CD4-positive, alpha-beta memory T cell (primary cell): ENCODE measurements around the gene IL21R. TPM values are rescaled to one million over a fixed set of nuclear protein-coding genes. Genes with fewer than 3 reads are reported as not detected.

Experiments
- CTCF ChIA-PET: fragments of 350-600 bp; sonication (Branson Sonifier 250); formaldehyde crosslinking; loops from one replicate; lab custom pipeline; 2021; ENCODE audit warnings: inconsistent platforms; ENCODE audit not compliant: partially characterized antibody; lab: Charles Lee
- POLR2A ChIA-PET: fragments of 350-600 bp; sonication (Branson Sonifier 250); formaldehyde crosslinking; loops from one replicate; lab custom pipeline; 2021; ENCODE audit not compliant: partially characterized antibody; lab: Charles Lee
- DNase-seq, 5 donors: peaks; one replicate each; pipeline versions ENCODE4 v3.0.0 to v3.0.0-alpha.2; 2020 to 2022; ENCODE audit warnings: mixed read lengths in 1 of 5
- H3K27ac ChIP-seq: one replicate; pipeline ENCODE4 v1.7.0; 2013; ENCODE audit warnings: low read depth, low read length
- H3K27me3 ChIP-seq: 2 replicates; pipeline ENCODE4 v1.7.0; 2013; ENCODE audit warnings: mild to moderate bottlenecking, low read length, moderate library complexity; ENCODE audit not compliant: insufficient read depth
- H3K36me3 ChIP-seq: 2 replicates; pipeline ENCODE4 v1.7.0; 2013; ENCODE audit warnings: mild to moderate bottlenecking, low read length, moderate library complexity; ENCODE audit not compliant: insufficient read depth
- H3K4me1 ChIP-seq: 2 replicates; pipeline ENCODE4 v1.7.0; 2013; ENCODE audit warnings: mild to moderate bottlenecking, low read length, moderate library complexity; ENCODE audit not compliant: insufficient read depth
- H3K4me3 ChIP-seq, 2 donors: one replicate each; pipeline ENCODE4 v1.7.0; 2013; ENCODE audit warnings: low read length in 2 of 2, mild to moderate bottlenecking in 1 of 2
- H3K9me3 ChIP-seq, 2 donors: one replicate each; pipeline ENCODE4 v1.7.0; 2013; ENCODE audit warnings: low read length in 2 of 2, control low read depth in 1 of 2; ENCODE audit not compliant: control insufficient read depth in 1 of 2
- H3K27ac Mint-ChIP-seq, 7 donors: one replicate each; pipeline ENCODE4 v1.8.0; 2020 to 2021; ENCODE audit warnings: mixed read lengths in 7 of 7, mild to moderate bottlenecking in 6 of 7, inconsistent platforms in 3 of 7, moderate library complexity in 3 of 7
- H3K27me3 Mint-ChIP-seq, 2 donors: one replicate each; pipeline ENCODE4 v1.8.0; 2020 to 2021; ENCODE audit warnings: mixed read lengths in 2 of 2
- H3K36me3 Mint-ChIP-seq, 2 donors: one replicate each; pipeline ENCODE4 v1.8.0; 2020 to 2021; ENCODE audit warnings: mixed read lengths in 2 of 2, inconsistent platforms in 1 of 2, mild to moderate bottlenecking in 1 of 2
- H3K4me1 Mint-ChIP-seq, 4 donors: one replicate each; pipeline ENCODE4 v1.8.0; 2020 to 2021; ENCODE audit warnings: mixed read lengths in 4 of 4, mild to moderate bottlenecking in 1 of 4
- H3K4me3 Mint-ChIP-seq, 8 donors: one replicate each; pipeline ENCODE4 v1.8.0; 2020 to 2021; ENCODE audit warnings: mixed read lengths in 8 of 8, mild to moderate bottlenecking in 7 of 8, moderate library complexity in 6 of 8, inconsistent platforms in 3 of 8
- H3K9me3 Mint-ChIP-seq, 8 donors: one replicate each; pipeline ENCODE4 v1.8.0; 2020 to 2021; ENCODE audit warnings: mixed read lengths in 8 of 8, mild to moderate bottlenecking in 5 of 8, inconsistent platforms in 3 of 8, moderate library complexity in 1 of 8
- intact Hi-C: fragments of 100-400 bp; cut with micrococcal nuclease; formaldehyde crosslinking; loops from one replicate; pipeline ENCODE4 v1.15.1; 2023
- polyA plus RNA-seq, 2 donors: library from polyadenylated mRNA; unstranded; fragments of 300-500 nt; fragmentation: Illumina TruSeq; gene quantifications; one replicate each; pipeline ENCODE4 v1.2.3, GENCODE V29; 2021
- total RNA-seq, 2 experiments: library from RNA; stranded (reverse); gene quantifications; one replicate each; pipeline ENCODE4 v1.2.3, GENCODE V29; 2021

IL21R gene
- total and polyA plus RNA-seq, 4 experiments from 2014 or later = 18.4 to 29.1 (median 28.3) TPM

DNA sequence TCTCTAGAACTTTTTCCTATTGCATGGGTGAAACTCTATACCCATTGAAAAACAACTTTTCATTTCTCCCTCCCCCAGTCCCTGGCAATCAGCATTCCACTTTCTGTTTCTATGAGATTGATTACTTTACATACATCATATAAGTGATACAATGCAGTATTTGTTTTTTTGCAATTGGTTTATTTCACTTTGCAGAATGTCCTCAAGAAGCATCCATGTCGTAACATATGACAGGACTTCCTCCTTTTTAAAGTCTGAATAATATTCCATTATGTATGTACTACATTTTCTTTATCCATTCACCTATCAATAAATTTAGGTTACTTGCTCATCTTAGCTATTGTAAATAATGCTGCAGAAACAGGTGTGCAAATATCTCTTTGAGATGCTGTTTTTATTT is 8.8 kb downstream of the IL21R start:
- Mint-ChIP-seq H3K4me1 (peaks cover 58 to 90% (median 69%) of the 10 kb centered on the region in 4 donors), H3K27ac (peak overlapping the region in 3 of 7 donors; percentile 19 to 95 (median 30)), H3K36me3 (peaks cover 31 to 44% of the 10 kb centered on the region in 2 donors), H3K27me3 (no peaks in the 10 kb centered on the region), H3K4me3 (peak overlapping the region in 5 of 8 donors; percentile 12 to 52 (median 31)), H3K9me3 (peaks cover 0 to 4% (median 0%) of the 10 kb centered on the region in 8 donors)
- peaks cover 81% of the 10 kb centered on the region for H3K4me1 ChIP-seq
- no peak overlapping the region for H3K27ac ChIP-seq
- no peak overlapping the region for H3K4me3 ChIP-seq
- POLR2A ChIA-PET = interaction anchor here (0.6 to 1.3 kb wide), 2 partner anchors 9 to 33 kb away, joined by 3 to 8 read pairs; partner anchors contain the start of gene IL21R
- H3K36me3 ChIP-seq = no peaks in the 10 kb centered on the region
- CTCF ChIA-PET = interaction anchor here (0.9 to 1.3 kb wide), 4 partner anchors 8 to 232 kb away, joined by 3 to 4 read pairs (median 3); partner anchors contain the start of gene IL21R
- intact Hi-C loops = no loop called here
- H3K27me3 ChIP-seq = no peaks in the 10 kb centered on the region
- no peak for DNase-seq
- H3K9me3 ChIP-seq = no peaks in the 10 kb centered on the region

DNA sequence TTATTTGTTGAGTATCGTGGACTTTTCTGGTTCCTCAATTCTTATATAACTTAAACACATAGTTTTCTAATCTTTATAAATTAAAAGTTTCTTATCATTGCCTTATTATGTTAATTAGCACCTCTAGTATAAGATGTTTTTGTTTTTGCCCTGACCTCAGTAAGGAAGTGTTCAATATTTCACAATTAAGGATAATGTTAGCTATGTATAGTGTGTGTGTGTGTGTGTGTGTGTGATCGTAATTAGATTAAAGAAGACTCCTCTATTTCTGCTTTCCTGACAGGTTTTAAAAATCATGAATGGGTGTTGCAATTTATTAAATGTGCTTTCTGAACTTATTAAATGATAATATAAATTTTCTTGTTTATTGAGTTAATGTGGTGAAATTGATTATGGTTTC is 12.0 kb downstream of the IL21R start:
- peaks cover 42 to 47% of the 10 kb centered on the region in 2 donors for H3K36me3 Mint-ChIP-seq
- peaks cover 0 to 4% (median 0%) of the 10 kb centered on the region in 8 donors for H3K9me3 Mint-ChIP-seq
- peak overlapping the region in 3 of 7 donors; percentile 22 to 66 (median 57) for H3K27ac Mint-ChIP-seq
- H3K9me3 ChIP-seq = no peaks in the 10 kb centered on the region
- H3K27me3 Mint-ChIP-seq = no peaks in the 10 kb centered on the region
- H3K4me1 ChIP-seq = peaks cover 49% of the 10 kb centered on the region
- DNase-seq = no peak
- ChIA-PET POLR2A (interaction anchor here (0.6 kb wide), 1 partner anchor 11 kb away, joined by 5 read pairs; no protein-coding TSS in a partner anchor), CTCF (no interaction called here)
- H3K4me3 ChIP-seq = no peak overlapping the region
- H3K36me3 ChIP-seq = peaks cover 3% of the 10 kb centered on the region
- peak overlapping the region in 3 of 8 donors; percentile 6 to 69 (median 29) for H3K4me3 Mint-ChIP-seq
- intact Hi-C loops = no loop called here
- no peaks in the 10 kb centered on the region for H3K27me3 ChIP-seq
- no peak overlapping the region for H3K27ac ChIP-seq
- peaks cover 37 to 68% (median 46%) of the 10 kb centered on the region in 4 donors for H3K4me1 Mint-ChIP-seq

DNA sequence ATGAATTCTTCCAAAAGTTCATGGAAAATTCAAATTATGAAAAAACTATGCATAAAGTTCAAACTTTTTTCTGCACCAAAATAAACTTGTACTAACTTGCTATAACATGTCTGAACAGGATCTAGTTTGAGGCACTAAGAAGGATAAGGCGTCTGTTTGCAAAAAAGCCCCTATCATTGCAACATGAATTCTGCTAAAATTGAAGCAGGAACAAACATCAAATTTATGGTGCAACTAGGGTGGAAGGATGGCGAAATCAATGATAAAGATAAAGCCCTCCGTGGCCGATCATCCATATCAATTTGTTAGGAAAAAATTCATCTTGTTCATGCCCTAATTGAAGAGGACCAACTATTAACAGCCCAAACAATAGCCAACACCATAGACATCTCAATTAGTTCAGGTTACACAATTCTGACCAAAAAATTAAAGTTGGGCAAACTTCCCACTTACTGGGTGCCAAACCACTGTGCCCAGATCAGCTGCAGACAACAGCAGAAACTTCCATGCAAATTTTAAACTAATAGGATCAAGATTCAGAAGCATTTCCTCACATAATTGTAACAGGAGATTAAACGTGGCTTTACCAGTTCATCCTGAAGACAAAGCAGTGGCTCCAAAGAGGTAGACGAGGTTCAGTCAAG is 12.9 kb downstream of the IL21R start:
- H3K27me3 ChIP-seq = no peaks in the 10 kb centered on the region
- H3K36me3 ChIP-seq = peaks cover 3% of the 10 kb centered on the region
- no peaks in the 10 kb centered on the region for H3K27me3 Mint-ChIP-seq
- DNase-seq = no peak
- peaks cover 41% of the 10 kb centered on the region for H3K4me1 ChIP-seq
- no peak overlapping the region for H3K4me3 ChIP-seq
- peak overlapping the region in 1 of 8 donors; percentile 56 for H3K4me3 Mint-ChIP-seq
- H3K36me3 Mint-ChIP-seq = peaks cover 47 to 52% of the 10 kb centered on the region in 2 donors
- peak overlapping the region in 3 of 7 donors; percentile 16 to 47 (median 38) for H3K27ac Mint-ChIP-seq
- peaks cover 36 to 63% (median 45%) of the 10 kb centered on the region in 4 donors for H3K4me1 Mint-ChIP-seq
- H3K9me3 Mint-ChIP-seq = peaks cover 0 to 4% (median 0%) of the 10 kb centered on the region in 8 donors
- intact Hi-C loops = no loop called here
- ChIA-PET POLR2A (interaction anchor here (1.2 to 1.7 kb wide), 3 partner anchors 8 to 37 kb away, joined by 3 to 4 read pairs (median 3); no protein-coding TSS in a partner anchor), CTCF (interaction anchor here (1.1 kb wide), 1 partner anchor 13 kb away, joined by 6 read pairs; no protein-coding TSS in a partner anchor)
- no peaks in the 10 kb centered on the region for H3K9me3 ChIP-seq
- no peak overlapping the region for H3K27ac ChIP-seq

DNA sequence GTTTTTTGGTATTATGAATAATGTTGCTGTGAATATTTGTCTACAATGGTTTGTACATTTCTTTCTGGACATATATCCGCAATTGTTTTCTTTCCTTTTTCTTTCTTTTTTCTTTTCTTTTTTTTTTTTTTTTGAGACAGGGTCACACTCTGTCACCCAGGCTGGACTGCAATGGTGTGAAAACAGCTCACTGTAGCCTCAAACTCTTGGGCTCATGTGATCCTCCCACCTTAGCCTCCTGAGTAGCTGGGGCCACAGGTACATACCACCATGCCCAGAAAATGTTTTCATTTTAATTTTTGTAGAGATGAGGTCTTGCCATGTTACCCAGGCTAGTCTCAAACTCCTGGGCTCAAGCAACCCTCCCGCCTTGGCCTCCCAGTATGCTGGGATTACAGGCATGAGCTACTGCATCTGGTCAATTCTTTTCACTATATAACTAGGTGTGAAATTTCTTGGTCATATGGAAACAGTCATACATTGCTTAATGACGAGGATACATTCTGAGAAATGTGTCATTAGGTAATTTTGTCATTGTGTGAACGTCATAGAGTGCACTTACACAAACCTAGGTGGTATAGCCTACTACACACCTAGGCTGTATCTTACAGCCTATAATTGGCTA is 15.2 kb downstream of the IL21R start:
- H3K27me3 Mint-ChIP-seq = no peaks in the 10 kb centered on the region
- Histone ChIP-seq H3K4me1 (peaks cover 27% of the 10 kb centered on the region), H3K27me3 (no peaks in the 10 kb centered on the region), H3K9me3 (peaks cover 0 to 5% of the 10 kb centered on the region in 2 donors), H3K27ac (no peak overlapping the region), H3K36me3 (peaks cover 3% of the 10 kb centered on the region), H3K4me3 (no peak overlapping the region)
- H3K27ac Mint-ChIP-seq = peak overlapping the region in 2 of 7 donors; percentile 1 to 48
- H3K4me1 Mint-ChIP-seq = peaks cover 29 to 41% (median 35%) of the 10 kb centered on the region in 4 donors
- ChIA-PET POLR2A (interaction anchor here (1.6 kb wide), 1 partner anchor 10 kb away, joined by 3 read pairs; no protein-coding TSS in a partner anchor), CTCF (interaction anchor here (0.7 kb wide), 1 partner anchor 9 kb away, joined by 3 read pairs; no protein-coding TSS in a partner anchor)
- intact Hi-C loops = no loop called here
- no peak for DNase-seq
- H3K36me3 Mint-ChIP-seq = peaks cover 50 to 60% of the 10 kb centered on the region in 2 donors
- H3K4me3 Mint-ChIP-seq = no peak overlapping the region
- peaks cover 0 to 22% (median 13%) of the 10 kb centered on the region in 8 donors for H3K9me3 Mint-ChIP-seq

DNA sequence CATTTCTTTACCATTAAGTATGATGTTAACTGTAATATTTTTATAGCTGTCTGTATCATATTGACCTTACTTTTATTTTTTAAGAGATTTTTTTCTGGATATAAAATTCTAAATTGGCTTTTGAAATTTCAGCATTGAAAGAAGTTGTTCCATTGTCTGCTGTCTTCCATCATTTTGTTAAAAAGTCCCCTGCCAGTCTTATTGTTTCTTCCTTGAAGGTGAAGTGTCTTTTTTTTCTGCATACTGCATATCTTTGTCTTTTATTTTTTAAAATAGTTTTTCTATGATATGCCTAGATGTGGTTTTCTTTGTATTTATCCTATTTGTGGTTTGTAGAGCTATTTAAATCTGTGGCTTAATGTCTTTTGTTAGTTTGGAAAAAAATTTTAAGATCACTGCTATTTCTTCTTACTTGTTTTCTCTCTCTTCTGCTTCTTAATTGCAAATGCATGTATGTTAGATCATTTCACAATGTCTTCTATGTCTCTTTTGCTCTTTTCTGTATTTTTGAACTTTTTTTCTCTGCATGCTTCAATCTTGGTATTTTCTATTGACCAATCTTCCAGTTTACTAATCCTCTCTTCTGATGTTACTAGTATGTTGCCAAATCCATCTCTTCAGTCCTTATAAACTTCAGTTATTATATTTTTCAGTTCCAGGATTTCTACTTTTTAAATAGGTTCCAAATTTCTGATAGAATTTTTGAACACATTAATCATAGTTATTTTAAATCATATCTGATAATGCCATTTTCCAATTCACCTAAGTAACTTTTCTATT is 20.2 kb downstream of the IL21R start:
- Mint-ChIP-seq H3K4me3 (peak overlapping the region in 1 of 8 donors; percentile 35), H3K4me1 (peaks cover 21 to 33% (median 25%) of the 10 kb centered on the region in 4 donors), H3K36me3 (peaks cover 61 to 63% of the 10 kb centered on the region in 2 donors), H3K9me3 (peaks cover 0 to 25% (median 20%) of the 10 kb centered on the region in 8 donors), H3K27ac (peak overlapping the region in 4 of 7 donors; percentile 4 to 48 (median 14)), H3K27me3 (no peaks in the 10 kb centered on the region)
- intact Hi-C loops = no loop called here
- POLR2A ChIA-PET = interaction anchor here (1.2 to 1.7 kb wide), 5 partner anchors 16 to 252 kb away, joined by 3 to 7 read pairs (median 4); partner anchors contain the start of gene IL21R
- H3K4me3 ChIP-seq = no peak overlapping the region
- no peaks in the 10 kb centered on the region for H3K27me3 ChIP-seq
- H3K9me3 ChIP-seq = peaks cover 5 to 13% of the 10 kb centered on the region in 2 donors
- CTCF ChIA-PET = interaction anchor here (0.9 to 1.8 kb wide), 4 partner anchors 14 to 276 kb away, joined by 3 to 6 read pairs (median 4); no protein-coding TSS in a partner anchor
- peaks cover 23% of the 10 kb centered on the region for H3K4me1 ChIP-seq
- no peaks in the 10 kb centered on the region for H3K36me3 ChIP-seq
- H3K27ac ChIP-seq = no peak overlapping the region
- no peak for DNase-seq

DNA sequence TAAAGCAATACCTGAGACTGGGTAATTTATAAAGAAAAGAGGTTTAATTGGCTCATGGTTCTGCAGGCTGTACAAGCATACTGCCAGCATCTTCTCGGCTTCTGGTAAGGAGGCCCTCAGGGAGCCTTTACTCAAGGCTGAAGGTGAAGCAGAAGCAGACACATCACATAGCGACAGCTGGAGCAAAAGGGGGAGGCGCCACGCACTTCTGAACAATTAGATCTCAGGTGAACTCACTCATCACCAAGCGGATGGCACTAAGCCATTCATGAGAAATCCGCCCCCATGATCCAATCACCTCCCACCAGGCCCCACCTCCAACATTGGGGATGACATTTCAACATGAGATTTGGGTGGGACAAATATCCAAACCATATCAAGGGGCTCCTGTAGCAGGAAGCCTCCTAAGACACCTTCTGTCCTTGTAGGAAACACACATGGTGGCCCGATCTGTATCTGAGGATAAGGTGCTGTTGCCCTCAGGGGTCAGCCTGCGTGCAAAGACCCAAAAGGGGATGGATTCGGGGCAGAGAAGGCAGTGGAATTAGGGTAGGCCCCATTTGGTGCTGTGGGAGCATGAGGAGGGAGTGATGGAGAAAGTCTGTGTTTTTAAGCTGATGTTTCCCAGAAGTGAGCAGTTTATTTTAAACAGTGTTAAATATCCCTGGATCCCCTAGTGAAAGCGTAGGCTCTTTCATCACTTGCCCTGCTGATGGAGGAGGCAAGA is 23.0 kb downstream of the IL21R start:
- H3K9me3 Mint-ChIP-seq = peaks cover 0 to 25% (median 20%) of the 10 kb centered on the region in 8 donors

More for the DNA sequence above, 23.0 kb downstream of the IL21R start:
- Mint-ChIP-seq H3K4me3 (peak overlapping the region in 1 of 8 donors; percentile 52), H3K4me1 (peaks cover 23 to 42% (median 32%) of the 10 kb centered on the region in 4 donors), H3K36me3 (peaks cover 52 to 54% of the 10 kb centered on the region in 2 donors), H3K27ac (peak overlapping the region; percentile 14 to 88 (median 71)), H3K27me3 (no peaks in the 10 kb centered on the region)
- DNase-seq = no peak
- ChIA-PET POLR2A (interaction anchor here (1.0 to 1.5 kb wide), 3 partner anchors 18 to 23 kb away, joined by 3 to 4 read pairs (median 3); partner anchors contain the start of gene IL21R), CTCF (no interaction called here)
- Histone ChIP-seq H3K27me3 (no peaks in the 10 kb centered on the region), H3K36me3 (no peaks in the 10 kb centered on the region), H3K4me3 (no peak overlapping the region), H3K27ac (no peak overlapping the region), H3K4me1 (peaks cover 33% of the 10 kb centered on the region), H3K9me3 (peaks cover 5 to 13% of the 10 kb centered on the region in 2 donors)
- intact Hi-C loops = no loop called here
